HCT116 (cell line): ENCODE results near the gene ICA1L.
"Not testable (repeated sequence)": the region's sequence is repeated elsewhere in the genome, so short reads cannot be mapped to it uniquely, and the experiment has no call there.

Experiments
- CEBPB ChIP-seq: IDR thresholded peaks from 2 replicates; pipeline ENCODE4 v1.6.1; 2012; ENCODE audit warnings: low read depth
- EZH2 ChIP-seq: fragments of 200-600 bp; sonication (generic); IDR thresholded peaks from 2 replicates; pipeline ENCODE4 v1.6.1; 2017; ENCODE audit warnings: antibody characterized with exemption, mixed run types
- POLR2A ChIP-seq: IDR thresholded peaks from 2 replicates; pipeline ENCODE4 v1.7.0; 2011; ENCODE audit warnings: borderline replicate concordance; ENCODE audit not compliant: insufficient read depth, insufficient read length; ENCODE audit errors: extremely low read depth
- TCF7L2 ChIP-seq: IDR thresholded peaks from 2 replicates; pipeline ENCODE4 v1.7.0; 2011; ENCODE audit warnings: borderline replicate concordance, inconsistent platforms; ENCODE audit not compliant: insufficient read depth, insufficient read length; ENCODE audit errors: extremely low read depth
- YY1 ChIP-seq: IDR thresholded peaks from 2 replicates; pipeline ENCODE4 v1.6.1; 2011; ENCODE audit warnings: low read length, low read depth, moderate library complexity, mild to moderate bottlenecking; ENCODE audit not compliant: insufficient replicate concordance; ENCODE audit errors: extremely low read depth
- TF ChIP-seq, protein P1 (sequence below), 3 experiments: fragments of 200-600 bp in 1 of 3; sonication (generic) in 1 of 3; IDR thresholded peaks in 2 of 3; conservative IDR thresholded peaks in 1 of 3; 2 replicates each; pipeline ENCODE4 v1.5.1; 2012 to 2017; ENCODE audit warnings: low read depth in 2 of 3, low read length in 2 of 3, antibody characterized with exemption in 1 of 3, borderline replicate concordance in 1 of 3, control low read depth in 1 of 3, mild to moderate bottlenecking in 1 of 3, mixed read lengths in 1 of 3, mixed run types in 1 of 3, moderate library complexity in 1 of 3; ENCODE audit not compliant: insufficient read depth in 1 of 3
- TF ChIP-seq, protein P2 (sequence below): IDR thresholded peaks from 2 replicates; pipeline ENCODE4 v1.6.1; 2012

DNA sequence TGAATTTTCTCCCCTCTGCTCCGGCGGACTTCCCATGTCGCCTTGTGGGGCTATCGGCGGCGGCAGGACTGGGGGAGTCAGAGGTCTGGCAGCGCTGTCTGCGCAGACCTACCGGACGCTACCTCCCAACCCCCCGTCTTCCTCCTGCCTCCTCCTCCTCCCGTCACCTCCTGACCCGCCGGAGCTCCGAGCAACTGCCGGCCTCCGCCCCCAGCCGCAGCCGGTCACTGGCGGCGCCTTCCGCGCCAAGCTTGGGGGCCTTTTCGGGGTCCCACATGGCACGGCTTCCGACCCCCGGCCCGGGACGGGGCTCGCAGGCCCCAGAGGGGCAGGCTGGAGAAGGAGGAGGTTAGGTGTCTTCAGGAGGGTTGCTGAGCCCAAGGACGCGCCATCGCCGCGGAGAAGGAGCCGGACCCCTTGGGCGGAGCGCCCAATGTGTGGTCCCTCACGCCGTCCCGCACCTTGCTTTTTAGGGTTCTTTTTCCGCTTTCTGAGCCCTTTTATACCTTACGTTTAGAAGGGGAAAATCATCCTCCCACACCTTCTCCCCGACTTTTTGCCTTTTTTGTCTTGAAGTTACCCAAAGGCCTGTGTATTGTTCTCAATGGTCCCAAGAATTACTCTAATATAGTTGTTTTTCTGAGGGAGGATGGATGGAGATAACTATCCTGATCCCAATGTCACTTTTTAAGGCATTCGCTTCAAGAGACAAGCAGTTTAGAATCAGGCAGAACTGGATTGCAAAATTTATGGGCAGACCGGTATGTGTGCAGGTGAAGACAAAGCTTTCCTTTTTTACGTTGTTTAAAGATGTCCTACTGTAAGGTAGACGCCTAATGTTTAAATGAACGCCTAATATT, 41.0 kb upstream of the ICA1L start:
- not testable (repeated sequence) for TF ChIP-seq CEBPB, EZH2, POLR2A, YY1, TCF7L2
- TF ChIP-seq, protein P1, sequence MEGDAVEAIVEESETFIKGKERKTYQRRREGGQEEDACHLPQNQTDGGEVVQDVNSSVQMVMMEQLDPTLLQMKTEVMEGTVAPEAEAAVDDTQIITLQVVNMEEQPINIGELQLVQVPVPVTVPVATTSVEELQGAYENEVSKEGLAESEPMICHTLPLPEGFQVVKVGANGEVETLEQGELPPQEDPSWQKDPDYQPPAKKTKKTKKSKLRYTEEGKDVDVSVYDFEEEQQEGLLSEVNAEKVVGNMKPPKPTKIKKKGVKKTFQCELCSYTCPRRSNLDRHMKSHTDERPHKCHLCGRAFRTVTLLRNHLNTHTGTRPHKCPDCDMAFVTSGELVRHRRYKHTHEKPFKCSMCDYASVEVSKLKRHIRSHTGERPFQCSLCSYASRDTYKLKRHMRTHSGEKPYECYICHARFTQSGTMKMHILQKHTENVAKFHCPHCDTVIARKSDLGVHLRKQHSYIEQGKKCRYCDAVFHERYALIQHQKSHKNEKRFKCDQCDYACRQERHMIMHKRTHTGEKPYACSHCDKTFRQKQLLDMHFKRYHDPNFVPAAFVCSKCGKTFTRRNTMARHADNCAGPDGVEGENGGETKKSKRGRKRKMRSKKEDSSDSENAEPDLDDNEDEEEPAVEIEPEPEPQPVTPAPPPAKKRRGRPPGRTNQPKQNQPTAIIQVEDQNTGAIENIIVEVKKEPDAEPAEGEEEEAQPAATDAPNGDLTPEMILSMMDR (IDR thresholded peaks at IDR 0.05 in 2 of 3, conservative IDR thresholded peaks at IDR 0.05 in 1 of 3; ENCODE audit: borderline replicate concordance in 1 of 3, insufficient read depth in 1 of 3, low read depth in 2 of 3, low read length in 2 of 3) = not testable (repeated sequence)
- TF ChIP-seq, protein P2, sequence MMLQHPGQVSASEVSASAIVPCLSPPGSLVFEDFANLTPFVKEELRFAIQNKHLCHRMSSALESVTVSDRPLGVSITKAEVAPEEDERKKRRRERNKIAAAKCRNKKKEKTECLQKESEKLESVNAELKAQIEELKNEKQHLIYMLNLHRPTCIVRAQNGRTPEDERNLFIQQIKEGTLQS = not testable (repeated sequence)
